GM12878 (cell line): ENCODE data around the gene TEX261. TPM values are rescaled to one million over a fixed set of nuclear protein-coding genes. Genes with fewer than 3 reads are reported as not detected.

ENCODE experiments used
- ATAC-seq: fragments of 200-7000 bp; cut with Tn5 transposase; 3 replicates; pipeline ENCODE4 v1.9.1; 2020; ENCODE audit warnings: mild to moderate bottlenecking, moderate library complexity
- BruUV-seq: library from RNA; stranded (reverse); fragments of 400-500 nt; replicated peaks from 2 replicates; lab custom pipeline; 2021; lab: Mats Ljungman, UMichigan
- CTCF ChIA-PET: fragments of 300-600 bp; sonication (Branson Sonifier 250); formaldehyde crosslinking; extraction: SDS; loops from one replicate; lab custom pipeline; 2021; ENCODE audit warnings: inconsistent platforms; lab: Yijun Ruan, JAX
- POLR2A ChIA-PET: fragments of 350-600 bp; formaldehyde crosslinking; extraction: SDS; loops from one replicate; lab custom pipeline; 2021; ENCODE audit warnings: inconsistent platforms; lab: Charles Lee
- RAD21 ChIA-PET: fragments of 300-600 bp; sonication (Branson Sonifier 250); formaldehyde crosslinking; loops from one replicate; lab custom pipeline; 2023; ENCODE audit warnings: antibody characterized with exemption; ENCODE audit not compliant: unreplicated experiment; lab: Charles Lee
- SMC1A ChIA-PET: fragments of 300-600 bp; sonication (Branson Sonifier 250); formaldehyde crosslinking; loops from one replicate; lab custom pipeline; 2023; ENCODE audit not compliant: unreplicated experiment, uncharacterized antibody; lab: Charles Lee
- DNase-seq: peaks from one replicate; pipeline ENCODE4 v3.0.0-alpha.2; 2011; ENCODE audit warnings: low read depth, low spot score
- FAIRE-seq: peaks from 3 replicates; lab custom pipeline; 2011; peaks lifted over from hg19 to GRCh38; lab: Jason Lieb, UNC
- H2AFZ ChIP-seq: 2 replicates; pipeline ENCODE4 v1.6.0; 2011; ENCODE audit warnings: low read depth, low read length, control low read depth; ENCODE audit not compliant: control insufficient read depth
- H3K27ac ChIP-seq: 2 replicates; pipeline ENCODE4 v1.5.1; 2011; ENCODE audit warnings: control low read depth; ENCODE audit not compliant: control insufficient read depth, insufficient read depth
- H3K27me3 ChIP-seq, 2 experiments: replicated peaks in 1 of 2; 2 replicates each; pipeline versions ENCODE4 v1.6.0 to v1.6.1; 2011; ENCODE audit warnings: low read length in 1 of 2; ENCODE audit not compliant: control insufficient read depth in 2 of 2, insufficient read depth in 2 of 2
- H3K36me3 ChIP-seq, 2 experiments: 2 replicates each; pipeline ENCODE4 v1.5.1; 2011; ENCODE audit warnings: low read length in 1 of 2; ENCODE audit not compliant: control insufficient read depth in 2 of 2, insufficient read depth in 2 of 2
- H3K4me1 ChIP-seq: 2 replicates; pipeline ENCODE4 v1.6.1; 2011; ENCODE audit warnings: mild to moderate bottlenecking, low read length, moderate library complexity, mixed read lengths; ENCODE audit not compliant: control insufficient read depth, insufficient read depth
- H3K4me2 ChIP-seq: 2 replicates; pipeline ENCODE4 v1.6.0; 2011; ENCODE audit warnings: control low read depth; ENCODE audit not compliant: control insufficient read depth, insufficient read depth
- H3K4me3 ChIP-seq: fragments of 200-600 bp; sonication (generic); 2 replicates; pipeline ENCODE4 v1.5.1; 2016
- H3K79me2 ChIP-seq: 2 replicates; pipeline ENCODE4 v1.6.0; 2011; ENCODE audit warnings: low read length; ENCODE audit not compliant: control insufficient read depth, insufficient read depth
- H3K9ac ChIP-seq: 2 replicates; pipeline ENCODE4 v1.8.0; 2011; ENCODE audit warnings: low read length, control low read depth, mixed read lengths; ENCODE audit not compliant: control insufficient read depth, insufficient read depth
- H3K9me3 ChIP-seq: replicated peaks from 3 replicates; pipeline ENCODE4 v1.5.1; 2011; ENCODE audit warnings: mild to moderate bottlenecking, low read length; ENCODE audit not compliant: control insufficient read depth, insufficient read depth
- H4K20me1 ChIP-seq: 2 replicates; pipeline ENCODE4 v1.6.0; 2011; ENCODE audit not compliant: control insufficient read depth, insufficient read depth
- CHD2 ChIP-seq: IDR thresholded peaks from 2 replicates; pipeline ENCODE4 v1.6.1; 2011; ENCODE audit warnings: low read depth, low read length, improper control_type of control experiment, borderline replicate concordance
- MTA2 ChIP-seq: fragments of 450-650 bp; IDR thresholded peaks from 2 replicates; pipeline ENCODE4 v1.6.1; 2016; ENCODE audit warnings: low read depth, mild to moderate bottlenecking, moderate library complexity
- NFIC ChIP-seq: IDR thresholded peaks from 2 replicates; pipeline ENCODE4 v1.6.1; 2012; ENCODE audit warnings: low read depth, mild to moderate bottlenecking, inconsistent platforms, low read length, moderate library complexity
- RAD51 ChIP-seq: fragments of 450-650 bp; IDR thresholded peaks from 2 replicates; pipeline ENCODE4 v1.6.1; 2016; ENCODE audit warnings: moderate library complexity, mild to moderate bottlenecking, inconsistent platforms
- RB1 ChIP-seq: fragments of 450-650 bp; formaldehyde crosslinking; IDR thresholded peaks from 2 replicates; pipeline ENCODE4 v1.6.1; 2017; ENCODE audit warnings: mild to moderate bottlenecking, borderline replicate concordance
- RBBP5 ChIP-seq: fragments of 200-600 bp; sonication (generic); conservative IDR thresholded peaks from 2 replicates; pipeline ENCODE4 v1.6.1; 2016
- SIX5 ChIP-seq: IDR thresholded peaks from 2 replicates; pipeline ENCODE4 v1.6.1; 2011; ENCODE audit warnings: mild to moderate bottlenecking, low read depth, low read length, moderate library complexity; ENCODE audit not compliant: severe bottlenecking
- WGBS: methylation state at CpG from one replicate; pipeline ENCODE4 v1.1.6; 2016; ENCODE audit warnings: low lambda C conversion rate; ENCODE audit not compliant: insufficient replicate concordance, insufficient coverage; ENCODE audit errors: missing lambda C conversion rate; 5-methylcytosine and 5-hydroxymethylcytosine counted together
- in situ Hi-C: fragments of 300-500 bp; cut with MboI; formaldehyde crosslinking; loops from 9 replicates; pipeline ENCODE4 v1.14.3; 2018; ENCODE audit warnings: mixed read lengths
- intact Hi-C: fragments of 100-400 bp; cut with micrococcal nuclease; formaldehyde crosslinking; loops from one replicate; pipeline ENCODE4 v1.14.2; 2022; ENCODE audit not compliant: unreplicated experiment
- polyA plus RNA-seq, 11 experiments: library from polyadenylated mRNA; depleted of rRNA in 4 of 11; unstranded in 6 of 11; stranded (reverse) in 5 of 11; fragments of >200 nt; fragmentation: Nextera tagmentation in 4 of 11; fragmentation: Illumina TruSeq in 1 of 11; extraction: Ambion mirVana in 4 of 11; extraction: Trizol in 1 of 11; gene quantifications; 1 replicate in 1 of 11; 2 replicates in 10 of 11; pipeline versions ENCODE4 v1.2.1 to v1.2.3, GENCODE V29; 2011 to 2016; ENCODE audit warnings: inconsistent platforms in 2 of 11, missing spikeins in 2 of 11, low read depth in 1 of 11
- total RNA-seq, 4 experiments: library from RNA; depleted of rRNA in 3 of 4; stranded (reverse); fragments of >200 nt in 3 of 4; fragmentation: Illumina TruSeq in 1 of 4; extraction: Trizol in 1 of 4; gene quantifications; 2 replicates each; pipeline versions ENCODE4 v1.2.1 to v1.2.3, GENCODE V29; 2013 to 2021
- TF ChIP-seq, protein P1 (sequence below): IDR thresholded peaks from 2 replicates; pipeline ENCODE4 v1.6.1; 2012; ENCODE audit warnings: mild to moderate bottlenecking, low read depth, low read length
- TF ChIP-seq, protein P2 (sequence below): IDR thresholded peaks from 2 replicates; pipeline ENCODE4 v1.6.1; 2012; ENCODE audit warnings: improper control_type of control experiment, low read depth, low read length; ENCODE audit not compliant: insufficient replicate concordance
- TF ChIP-seq, protein P3 (sequence below): fragments of 450-650 bp; IDR thresholded peaks from 2 replicates; pipeline ENCODE4 v1.6.1; 2017; ENCODE audit warnings: borderline replicate concordance
- TF ChIP-seq, protein P4 (sequence below): IDR thresholded peaks from 2 replicates; pipeline ENCODE4 v1.6.1; 2011; ENCODE audit warnings: borderline replicate concordance, low read depth, mild to moderate bottlenecking, moderate library complexity, low read length; ENCODE audit not compliant: insufficient read depth, poor library complexity, severe bottlenecking

Gene TEX261
- total and polyA plus RNA-seq, 10 of the 15 experiments (the other 5 are each of a cell fraction or from before 2014, with no cell fraction given), result 5.5 to 75.6 (median 40.3) TPM

DNA sequence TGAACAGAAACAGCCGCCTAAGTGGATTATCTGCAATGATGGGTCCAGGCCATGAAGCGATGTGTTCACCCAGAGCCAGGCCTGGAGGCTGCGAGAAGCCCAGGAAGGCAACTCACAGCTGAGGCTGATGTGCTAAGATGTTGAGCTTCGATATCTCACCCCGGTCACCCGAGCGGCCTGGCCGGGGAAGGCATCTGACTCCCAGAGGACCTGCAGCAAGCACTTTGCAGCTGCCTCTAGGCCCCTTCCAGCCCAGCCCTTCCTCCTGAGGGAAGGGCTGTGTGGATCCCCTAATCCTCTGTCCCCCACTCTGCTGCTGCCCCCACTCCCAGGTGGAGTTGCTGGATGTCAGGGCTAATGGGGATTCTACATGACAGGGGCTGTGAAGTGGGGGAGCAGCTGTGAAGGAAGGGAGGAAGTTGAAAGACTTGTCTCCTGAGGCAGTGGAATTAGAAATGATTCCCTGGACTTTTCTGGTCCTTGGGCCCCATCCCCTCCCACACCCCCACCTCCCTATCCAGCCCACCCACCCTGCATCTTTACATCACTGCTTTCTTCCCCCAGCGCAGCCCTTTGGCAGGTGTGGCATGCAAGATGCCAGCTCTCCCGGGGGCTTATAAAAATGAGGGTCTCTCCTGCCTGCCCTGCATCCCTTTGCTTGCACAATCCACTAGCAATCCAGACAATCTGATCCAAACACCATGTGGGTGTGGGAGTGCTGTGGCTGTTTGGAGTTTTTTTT lies 54.7 kb downstream of the TEX261 start:
- Histone ChIP-seq H3K9ac (no peak overlapping the region), H3K27ac (no peak overlapping the region), H3K9me3 (no peaks in the 10 kb centered on the region), H2AFZ (no peak overlapping the region), H4K20me1 (no peaks in the 10 kb centered on the region), H3K4me2 (no peak overlapping the region), H3K4me1 (no peaks in the 10 kb centered on the region), H3K36me3 (no peaks in the 10 kb centered on the region), H3K27me3 (peaks cover 0 to 4% of the 10 kb centered on the region in 2 experiments; a peak in 2 of 4 replicates), H3K79me2 (no peaks in the 10 kb centered on the region), H3K4me3 (no peak overlapping the region)
- 44% methylated on average over 10 of the region's 10 CpGs for WGBS
- ChIA-PET SMC1A (no interaction called here), CTCF (interaction anchor here (1.2 to 1.8 kb wide), 2 partner anchors 8 to 68 kb away, joined by 3 to 4 read pairs; no protein-coding TSS in a partner anchor), POLR2A (no interaction called here), RAD21 (no interaction called here)
- DNase-seq (no peak), ATAC-seq (no peak), FAIRE-seq (no peak)
- in situ Hi-C loops (loop anchor here (10.0 kb wide), 1 partner anchor 635 kb away; the partner anchor contains the start of gene FAM136A), intact Hi-C loops (loop anchor here (10.0 kb wide), 1 partner anchor 635 kb away; the partner anchor contains the start of gene FAM136A)
- BruUV-seq, result no TSS peak
- TF ChIP-seq NFIC (no peak), RB1 (no peak), RAD51 (no peak), CHD2 (no peak), MTA2 (no peak), SIX5 (no peak), RBBP5 (no peak)
- TF ChIP-seq, protein P1, sequence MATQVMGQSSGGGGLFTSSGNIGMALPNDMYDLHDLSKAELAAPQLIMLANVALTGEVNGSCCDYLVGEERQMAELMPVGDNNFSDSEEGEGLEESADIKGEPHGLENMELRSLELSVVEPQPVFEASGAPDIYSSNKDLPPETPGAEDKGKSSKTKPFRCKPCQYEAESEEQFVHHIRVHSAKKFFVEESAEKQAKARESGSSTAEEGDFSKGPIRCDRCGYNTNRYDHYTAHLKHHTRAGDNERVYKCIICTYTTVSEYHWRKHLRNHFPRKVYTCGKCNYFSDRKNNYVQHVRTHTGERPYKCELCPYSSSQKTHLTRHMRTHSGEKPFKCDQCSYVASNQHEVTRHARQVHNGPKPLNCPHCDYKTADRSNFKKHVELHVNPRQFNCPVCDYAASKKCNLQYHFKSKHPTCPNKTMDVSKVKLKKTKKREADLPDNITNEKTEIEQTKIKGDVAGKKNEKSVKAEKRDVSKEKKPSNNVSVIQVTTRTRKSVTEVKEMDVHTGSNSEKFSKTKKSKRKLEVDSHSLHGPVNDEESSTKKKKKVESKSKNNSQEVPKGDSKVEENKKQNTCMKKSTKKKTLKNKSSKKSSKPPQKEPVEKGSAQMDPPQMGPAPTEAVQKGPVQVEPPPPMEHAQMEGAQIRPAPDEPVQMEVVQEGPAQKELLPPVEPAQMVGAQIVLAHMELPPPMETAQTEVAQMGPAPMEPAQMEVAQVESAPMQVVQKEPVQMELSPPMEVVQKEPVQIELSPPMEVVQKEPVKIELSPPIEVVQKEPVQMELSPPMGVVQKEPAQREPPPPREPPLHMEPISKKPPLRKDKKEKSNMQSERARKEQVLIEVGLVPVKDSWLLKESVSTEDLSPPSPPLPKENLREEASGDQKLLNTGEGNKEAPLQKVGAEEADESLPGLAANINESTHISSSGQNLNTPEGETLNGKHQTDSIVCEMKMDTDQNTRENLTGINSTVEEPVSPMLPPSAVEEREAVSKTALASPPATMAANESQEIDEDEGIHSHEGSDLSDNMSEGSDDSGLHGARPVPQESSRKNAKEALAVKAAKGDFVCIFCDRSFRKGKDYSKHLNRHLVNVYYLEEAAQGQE, result no peak
- TF ChIP-seq, protein P2, sequence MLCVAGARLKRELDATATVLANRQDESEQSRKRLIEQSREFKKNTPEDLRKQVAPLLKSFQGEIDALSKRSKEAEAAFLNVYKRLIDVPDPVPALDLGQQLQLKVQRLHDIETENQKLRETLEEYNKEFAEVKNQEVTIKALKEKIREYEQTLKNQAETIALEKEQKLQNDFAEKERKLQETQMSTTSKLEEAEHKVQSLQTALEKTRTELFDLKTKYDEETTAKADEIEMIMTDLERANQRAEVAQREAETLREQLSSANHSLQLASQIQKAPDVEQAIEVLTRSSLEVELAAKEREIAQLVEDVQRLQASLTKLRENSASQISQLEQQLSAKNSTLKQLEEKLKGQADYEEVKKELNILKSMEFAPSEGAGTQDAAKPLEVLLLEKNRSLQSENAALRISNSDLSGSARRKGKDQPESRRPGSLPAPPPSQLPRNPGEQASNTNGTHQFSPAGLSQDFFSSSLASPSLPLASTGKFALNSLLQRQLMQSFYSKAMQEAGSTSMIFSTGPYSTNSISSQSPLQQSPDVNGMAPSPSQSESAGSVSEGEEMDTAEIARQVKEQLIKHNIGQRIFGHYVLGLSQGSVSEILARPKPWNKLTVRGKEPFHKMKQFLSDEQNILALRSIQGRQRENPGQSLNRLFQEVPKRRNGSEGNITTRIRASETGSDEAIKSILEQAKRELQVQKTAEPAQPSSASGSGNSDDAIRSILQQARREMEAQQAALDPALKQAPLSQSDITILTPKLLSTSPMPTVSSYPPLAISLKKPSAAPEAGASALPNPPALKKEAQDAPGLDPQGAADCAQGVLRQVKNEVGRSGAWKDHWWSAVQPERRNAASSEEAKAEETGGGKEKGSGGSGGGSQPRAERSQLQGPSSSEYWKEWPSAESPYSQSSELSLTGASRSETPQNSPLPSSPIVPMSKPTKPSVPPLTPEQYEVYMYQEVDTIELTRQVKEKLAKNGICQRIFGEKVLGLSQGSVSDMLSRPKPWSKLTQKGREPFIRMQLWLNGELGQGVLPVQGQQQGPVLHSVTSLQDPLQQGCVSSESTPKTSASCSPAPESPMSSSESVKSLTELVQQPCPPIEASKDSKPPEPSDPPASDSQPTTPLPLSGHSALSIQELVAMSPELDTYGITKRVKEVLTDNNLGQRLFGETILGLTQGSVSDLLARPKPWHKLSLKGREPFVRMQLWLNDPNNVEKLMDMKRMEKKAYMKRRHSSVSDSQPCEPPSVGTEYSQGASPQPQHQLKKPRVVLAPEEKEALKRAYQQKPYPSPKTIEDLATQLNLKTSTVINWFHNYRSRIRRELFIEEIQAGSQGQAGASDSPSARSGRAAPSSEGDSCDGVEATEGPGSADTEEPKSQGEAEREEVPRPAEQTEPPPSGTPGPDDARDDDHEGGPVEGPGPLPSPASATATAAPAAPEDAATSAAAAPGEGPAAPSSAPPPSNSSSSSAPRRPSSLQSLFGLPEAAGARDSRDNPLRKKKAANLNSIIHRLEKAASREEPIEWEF, result no peak
- TF ChIP-seq, protein P3, sequence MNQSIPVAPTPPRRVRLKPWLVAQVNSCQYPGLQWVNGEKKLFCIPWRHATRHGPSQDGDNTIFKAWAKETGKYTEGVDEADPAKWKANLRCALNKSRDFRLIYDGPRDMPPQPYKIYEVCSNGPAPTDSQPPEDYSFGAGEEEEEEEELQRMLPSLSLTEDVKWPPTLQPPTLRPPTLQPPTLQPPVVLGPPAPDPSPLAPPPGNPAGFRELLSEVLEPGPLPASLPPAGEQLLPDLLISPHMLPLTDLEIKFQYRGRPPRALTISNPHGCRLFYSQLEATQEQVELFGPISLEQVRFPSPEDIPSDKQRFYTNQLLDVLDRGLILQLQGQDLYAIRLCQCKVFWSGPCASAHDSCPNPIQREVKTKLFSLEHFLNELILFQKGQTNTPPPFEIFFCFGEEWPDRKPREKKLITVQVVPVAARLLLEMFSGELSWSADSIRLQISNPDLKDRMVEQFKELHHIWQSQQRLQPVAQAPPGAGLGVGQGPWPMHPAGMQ, result no peak
- TF ChIP-seq, protein P4, sequence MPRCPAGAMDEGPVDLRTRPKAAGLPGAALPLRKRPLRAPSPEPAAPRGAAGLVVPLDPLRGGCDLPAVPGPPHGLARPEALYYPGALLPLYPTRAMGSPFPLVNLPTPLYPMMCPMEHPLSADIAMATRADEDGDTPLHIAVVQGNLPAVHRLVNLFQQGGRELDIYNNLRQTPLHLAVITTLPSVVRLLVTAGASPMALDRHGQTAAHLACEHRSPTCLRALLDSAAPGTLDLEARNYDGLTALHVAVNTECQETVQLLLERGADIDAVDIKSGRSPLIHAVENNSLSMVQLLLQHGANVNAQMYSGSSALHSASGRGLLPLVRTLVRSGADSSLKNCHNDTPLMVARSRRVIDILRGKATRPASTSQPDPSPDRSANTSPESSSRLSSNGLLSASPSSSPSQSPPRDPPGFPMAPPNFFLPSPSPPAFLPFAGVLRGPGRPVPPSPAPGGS, result no peak
